Measurements from ENCODE around the gene TRIM14.
"Not testable (repeated sequence)": the region's sequence is repeated elsewhere in the genome, so short reads cannot be mapped to it uniquely, and the experiment has no call there.

The TRIM14 gene

GRCh38 chr9:98049288-98050072, 69.5 kb downstream of the TRIM14 start:
- DNase-seq (ENCODE audit: low read depth), result no peak

- no peak for DNase-seq (ENCODE audit: low read depth)
Measured at GRCh38 chr9:98047002-98047401, 72.0 kb downstream of the TRIM14 start.

DNA sequence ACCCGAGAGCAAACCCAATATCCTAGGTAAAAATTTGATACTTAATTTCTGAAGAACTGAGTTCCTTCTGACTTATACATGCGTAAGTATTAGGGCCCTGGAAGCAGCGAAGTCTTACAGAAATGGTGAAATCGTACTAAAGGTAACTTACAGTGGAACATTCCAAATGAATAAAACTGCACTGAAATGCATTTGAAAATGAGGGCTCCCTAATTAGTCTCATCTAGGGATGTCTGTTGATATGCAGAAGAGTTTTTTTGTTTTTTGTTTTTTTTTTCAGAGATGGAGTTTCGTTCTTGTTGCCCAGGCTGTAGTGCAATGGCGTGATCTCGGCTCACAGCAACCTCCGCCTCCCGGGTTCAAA, 72.9 kb downstream of the TRIM14 start:
- DNase-seq (ENCODE audit: low read depth), result no peak

GRCh38 chr9:98045234-98046179, 73.5 kb downstream of the TRIM14 start:
- DNase-seq (ENCODE audit: low read depth), result no peak

- no peak for DNase-seq (ENCODE audit: low read depth)
Measured at GRCh38 chr9:98043915-98044314, 75.1 kb downstream of the TRIM14 start.

DNA sequence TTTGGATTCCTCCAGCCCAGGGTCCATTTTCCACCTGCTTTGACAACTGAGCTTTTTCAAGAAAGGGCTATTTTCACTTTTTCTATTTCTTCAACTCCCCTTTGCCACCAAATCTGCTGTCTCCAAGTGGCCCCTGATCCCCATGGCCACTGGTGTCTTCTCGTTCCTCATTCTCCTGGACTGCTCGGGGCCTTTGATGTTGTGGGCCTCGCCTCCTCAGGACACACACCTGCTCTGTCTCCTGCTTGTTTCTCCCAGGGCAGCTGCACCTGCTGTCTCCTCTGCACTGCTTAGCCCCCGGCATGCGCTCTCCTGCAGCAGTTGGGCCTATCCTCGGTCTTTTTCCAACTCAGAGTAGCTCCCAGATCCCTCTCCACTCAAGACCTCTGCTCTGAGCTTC, 78.8 kb downstream of the TRIM14 start:
- DNase-seq (ENCODE audit: low read depth), result no peak

DNA sequence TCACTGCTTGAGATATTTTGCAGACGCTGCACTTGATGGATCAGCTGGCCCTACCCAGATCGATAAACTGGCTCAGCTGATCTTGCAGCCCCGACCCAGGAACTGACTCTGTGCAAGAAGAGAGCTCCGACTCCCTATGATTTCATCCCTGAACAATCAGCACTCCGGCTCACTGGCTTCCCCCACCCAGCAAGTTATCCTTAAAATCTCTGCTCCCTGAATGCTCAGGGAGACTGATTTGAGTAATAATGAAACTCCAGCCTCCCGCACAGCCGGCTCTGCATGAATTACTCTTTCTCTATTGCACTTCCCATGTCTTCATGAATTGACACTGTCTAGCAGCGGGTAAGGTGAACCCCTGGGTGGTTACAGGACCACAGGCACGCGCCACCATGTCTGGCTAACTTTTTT, 79.4 kb downstream of the TRIM14 start:
- DNase-seq (ENCODE audit: low read depth), result no peak

DNA sequence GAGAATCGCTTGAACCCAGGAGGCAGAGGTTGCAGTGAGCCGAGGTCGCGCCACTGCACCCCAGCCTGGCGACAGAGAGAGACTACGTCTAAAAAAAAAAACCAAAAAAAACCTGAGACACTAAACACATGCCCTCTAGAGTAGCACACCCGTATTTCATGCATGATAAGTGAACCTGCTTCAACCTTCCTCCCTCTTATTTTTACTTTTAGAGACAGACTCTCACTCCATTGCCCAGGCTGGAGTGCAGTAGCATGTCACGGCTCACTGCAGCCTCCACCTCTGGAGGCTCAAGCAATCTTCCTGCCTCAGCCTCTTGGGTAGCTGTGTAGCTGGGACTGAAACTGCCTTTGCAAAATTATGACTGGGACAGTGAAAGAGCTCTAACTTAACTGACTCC, 80.1 kb downstream of the TRIM14 start:
- DNase-seq (ENCODE audit: low read depth), result no peak

GRCh38 chr9:98037357-98037756, 81.7 kb downstream of the TRIM14 start:
- no peak for DNase-seq (ENCODE audit: low read depth)

DNA sequence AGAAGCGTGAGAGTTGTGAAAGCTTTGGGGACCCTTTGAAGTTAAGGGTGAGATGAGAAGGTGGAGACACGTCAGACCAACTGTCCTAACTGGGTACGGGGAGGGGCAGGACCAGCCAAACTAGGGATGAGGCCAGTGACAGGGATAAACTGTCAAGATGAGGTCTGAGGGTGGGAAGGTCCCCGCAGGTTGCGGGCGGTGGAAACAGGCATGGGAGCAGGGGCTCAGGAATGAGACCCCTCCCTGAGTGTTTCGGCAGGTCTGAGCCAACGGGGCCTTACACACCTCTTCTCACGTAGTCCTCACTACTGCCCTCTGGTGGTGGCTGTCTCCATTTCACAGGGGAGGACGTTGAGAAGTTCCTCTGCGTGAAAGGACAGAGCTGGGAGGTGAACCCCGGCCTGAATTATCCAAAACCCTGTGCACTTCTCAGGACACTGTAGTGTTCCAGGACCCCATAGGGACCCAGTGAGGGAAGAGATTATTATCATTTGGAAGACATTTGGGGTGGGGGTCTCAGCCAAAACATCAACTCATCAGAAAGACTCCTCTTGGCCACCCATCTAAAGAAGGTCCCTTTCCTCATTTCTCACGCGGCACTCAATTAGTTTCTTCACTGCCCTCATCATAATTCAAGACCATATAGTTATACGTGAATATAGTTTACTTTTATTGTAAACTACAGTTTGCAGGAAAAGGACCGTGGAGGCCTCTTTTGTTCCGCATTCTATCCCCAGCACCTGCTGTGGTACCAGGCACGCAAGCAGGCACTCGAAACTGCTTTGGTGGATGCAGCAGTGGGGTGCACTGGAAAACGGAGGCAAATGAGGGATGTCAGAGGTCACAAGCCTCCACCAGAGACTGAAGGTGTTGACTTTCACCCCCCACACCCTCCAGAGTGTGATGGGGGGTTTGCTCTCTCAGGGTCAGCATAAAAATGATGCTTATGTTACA, 84.2 kb downstream of the TRIM14 start:
- DNase-seq (ENCODE audit: low read depth), result peak; percentile 81

DNA sequence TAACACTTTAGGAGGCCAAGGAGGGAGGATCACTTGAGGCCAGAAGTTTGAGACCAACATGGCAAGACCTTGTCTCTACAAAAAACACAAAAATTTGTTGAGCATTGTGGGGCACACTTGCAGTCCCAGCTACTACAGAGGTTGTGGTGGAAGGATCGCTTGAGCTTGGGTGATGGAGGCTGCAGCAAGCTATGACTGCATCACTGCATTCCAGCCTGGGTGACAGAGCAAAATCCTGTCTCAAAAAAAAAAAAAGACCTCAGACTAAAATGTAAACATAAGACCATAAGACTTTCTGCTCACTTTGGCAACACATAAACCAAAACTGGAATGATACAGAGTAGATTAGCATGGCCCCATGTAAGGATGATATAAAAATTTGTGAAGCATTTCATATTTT, 87.1 kb downstream of the TRIM14 start:
- no peak for DNase-seq (ENCODE audit: low read depth)

DNA sequence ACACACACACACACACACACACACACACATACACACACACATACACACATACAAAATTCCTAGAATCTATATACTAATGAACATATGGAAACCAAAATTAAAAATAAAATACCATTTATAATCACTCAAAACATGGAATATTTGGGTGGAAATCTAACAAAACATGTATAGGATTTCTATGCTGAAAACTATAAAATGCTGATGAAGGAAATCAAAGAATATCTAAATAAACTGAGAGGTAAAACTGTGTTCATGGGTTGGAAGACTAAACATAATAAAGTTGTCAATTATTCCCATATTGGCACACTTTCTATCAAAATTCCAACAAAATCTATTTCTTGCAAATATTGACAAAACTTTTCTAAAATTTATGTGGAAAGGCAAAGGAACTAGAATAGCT, 87.9 kb downstream of the TRIM14 start:
- DNase-seq (ENCODE audit: low read depth), result no peak

- DNase-seq (ENCODE audit: low read depth), result no peak
Measured at GRCh38 chr9:98024702-98025101, 94.3 kb downstream of the TRIM14 start.

- no peak for DNase-seq (ENCODE audit: low read depth)
Measured at GRCh38 chr9:98022447-98022846, 96.6 kb downstream of the TRIM14 start.

DNA sequence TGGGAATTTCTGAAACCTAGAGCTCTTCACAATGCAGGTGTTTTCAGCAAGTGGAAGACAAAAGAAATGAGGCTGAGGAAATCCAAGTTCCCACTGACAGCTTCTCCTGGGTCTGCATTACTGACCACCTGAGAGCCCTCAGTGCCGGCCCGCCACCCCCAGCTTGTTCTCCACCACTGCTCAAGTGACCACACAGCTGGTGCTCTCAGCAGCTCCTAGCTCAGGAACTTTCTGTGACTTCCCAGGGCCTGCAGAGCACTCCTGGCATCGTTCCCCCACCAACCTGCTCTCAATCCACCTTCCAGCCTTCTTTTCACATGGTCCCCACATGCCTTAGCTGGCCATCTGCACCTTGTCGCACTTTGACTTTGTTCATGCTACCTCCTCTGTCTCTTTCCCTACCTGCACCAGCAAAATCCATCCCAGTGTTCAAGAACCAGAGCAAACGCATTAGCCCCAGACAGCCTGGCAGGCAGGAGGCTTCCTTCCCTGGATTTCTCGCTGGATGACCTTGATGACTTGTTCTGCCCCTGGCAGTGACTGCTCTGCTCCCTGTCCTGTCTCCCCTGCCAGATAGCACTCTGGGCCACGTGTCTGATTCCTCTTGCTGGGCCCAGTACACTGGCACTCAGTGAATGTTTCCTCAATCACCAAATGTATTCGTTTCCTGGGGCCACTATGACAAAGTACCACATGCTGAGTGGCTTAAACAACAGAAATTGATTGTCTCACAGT, 97.5 kb downstream of the TRIM14 start:
- DNase-seq (ENCODE audit: low read depth), result no peak

- DNase-seq (ENCODE audit: low read depth), result no peak
Measured at GRCh38 chr9:98020476-98021145, 98.4 kb downstream of the TRIM14 start.

DNA sequence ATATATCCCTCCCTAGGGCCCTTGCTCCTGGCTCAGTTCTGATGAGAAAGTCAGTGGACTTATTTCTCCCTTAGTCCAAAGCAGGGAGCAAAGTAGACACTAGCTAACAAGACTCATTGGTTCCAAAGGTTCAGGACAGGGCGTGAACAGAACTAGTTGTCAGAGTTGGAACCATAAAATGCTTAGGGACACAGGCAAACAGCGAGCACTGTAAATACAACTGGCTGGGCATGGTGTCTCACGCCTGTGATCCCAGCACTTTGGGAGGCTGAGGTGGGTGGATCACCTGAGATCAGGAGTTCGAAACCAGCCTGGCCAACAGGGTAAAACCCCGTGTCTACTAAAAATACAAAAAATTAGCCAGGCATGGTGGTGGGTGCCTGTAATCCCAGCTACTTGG, 99.2 kb downstream of the TRIM14 start:
- not testable (repeated sequence) for DNase-seq (ENCODE audit: low read depth)

Measured in activated T-cell treated with anti-CD3 and anti-CD28 coated beads for 48 hours (primary cell).